GM12892 (cell line): ENCODE data around the gene MAP7D2.

Experiments
- POLR2A ChIP-seq: IDR thresholded peaks from 2 replicates; pipeline ENCODE4 v1.6.1; 2011; ENCODE audit warnings: low read depth, low read length, control low read depth
- POLR2AphosphoS5 ChIP-seq: IDR thresholded peaks from 2 replicates; pipeline ENCODE4 v1.6.1; 2011; ENCODE audit warnings: low read depth, low read length, control low read depth
- TAF1 ChIP-seq: IDR thresholded peaks from 2 replicates; pipeline ENCODE4 v1.6.1; 2011; ENCODE audit warnings: low read depth, mild to moderate bottlenecking, control low read depth, low read length, borderline replicate concordance

DNA sequence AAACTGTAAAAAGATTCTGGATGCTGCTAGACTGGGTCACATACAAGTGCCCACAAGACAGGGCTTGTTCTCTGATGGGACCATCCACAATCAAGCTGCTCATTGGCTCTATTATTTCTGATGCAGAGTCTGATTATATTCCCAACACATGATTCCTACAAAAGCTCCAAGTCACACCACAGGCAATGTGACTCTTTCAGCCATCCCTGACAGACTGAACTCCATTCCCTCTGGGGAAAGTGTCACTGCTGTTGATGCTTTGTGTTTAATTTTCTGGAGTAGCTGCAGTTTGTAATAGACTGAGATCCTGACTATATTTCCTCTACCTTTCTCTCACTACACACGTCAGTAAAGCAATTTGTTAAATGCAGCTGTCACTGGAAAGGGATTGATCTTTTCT lies 70.5 kb downstream of the MAP7D2 start:
- no peak for TF ChIP-seq POLR2A
- TF ChIP-seq POLR2AphosphoS5: no peak
- no peak for TF ChIP-seq TAF1
